Testis (tissue), 5 donors: ENCODE results near the gene WDR73. TPM values are rescaled to one million over a fixed set of nuclear protein-coding genes. Genes with fewer than 3 reads are reported as not detected.

Source experiments
- DNase-seq: peaks from one replicate; pipeline ENCODE4 v3.0.0-alpha.2; 2019
- H3K27ac ChIP-seq, 2 donors: fragments of 200-600 bp; sonication (generic); one replicate each; pipeline ENCODE4 v1.5.1; 2019
- H3K27me3 ChIP-seq: fragments of 200-600 bp; sonication (generic); one replicate; pipeline ENCODE4 v1.5.1; 2019
- H3K36me3 ChIP-seq: fragments of 200-600 bp; sonication (generic); one replicate; pipeline ENCODE4 v1.5.1; 2017; ENCODE audit warnings: low read depth; ENCODE audit errors: missing control alignments
- H3K4me1 ChIP-seq: fragments of 200-600 bp; sonication (generic); one replicate; pipeline ENCODE4 v1.5.1; 2019
- H3K4me3 ChIP-seq, 2 donors: fragments of 200-600 bp; sonication (generic); one replicate each; pipeline ENCODE4 v1.5.1; 2017 to 2019
- H3K9me3 ChIP-seq: fragments of 200-600 bp; sonication (generic); one replicate; pipeline ENCODE4 v1.5.1; 2017
- POLR2A ChIP-seq: fragments of 450-650 bp; IDR thresholded peaks from one replicate; pipeline ENCODE4 v1.6.1; 2017; ENCODE audit warnings: antibody characterized with exemption, mild to moderate bottlenecking, moderate library complexity
- WGBS, 2 donors: methylation state at CpG; one replicate each; pipeline ENCODE4 v1.1.5; 2018; 5-methylcytosine and 5-hydroxymethylcytosine counted together
- intact Hi-C: fragments of 100-400 bp; cut with DNase I; formaldehyde crosslinking; loops from one replicate; pipeline ENCODE4 v1.15.1; 2023; ENCODE audit warnings: low total_unique reads
- long read RNA-seq, 2 donors: transcript quantifications; one replicate each; lab custom pipeline, GENCODE V29; 2026
- polyA plus RNA-seq: library from polyadenylated mRNA; stranded (reverse); fragments of 350-450 nt; fragmentation: Illumina TruSeq; extraction: RNeasy Lipid Tissue Mini Kit (QIAGEN cat#74804); gene quantifications from one replicate; pipeline ENCODE4 v1.2.3, GENCODE V29; 2014; ENCODE audit warnings: low read depth, low replicate concordance; ENCODE audit not compliant: insufficient read depth
- total RNA-seq, 2 donors: library from RNA; depleted of rRNA; stranded (reverse); fragments of >200 nt; gene quantifications; one replicate each; pipeline ENCODE4 v1.2.3, GENCODE V29; 2016
- TF ChIP-seq, protein P1 (sequence below), 3 experiments: fragments of 450-650 bp in 2 of 3; fragments of 200-600 bp in 1 of 3; sonication (generic) in 1 of 3; IDR thresholded peaks; one replicate each; pipeline ENCODE4 v1.5.1; 2016 to 2019; ENCODE audit warnings: antibody characterized with exemption in 3 of 3, mild to moderate bottlenecking in 2 of 3, moderate library complexity in 1 of 3

Gene WDR73
- 10 to 100 TPM; 40.4 to 49.1 TPM for total RNA-seq
- 38.4 TPM for polyA plus RNA-seq
- long read RNA-seq, donor 1, full-length matches to known transcripts = 6 of 22 reads
- long read RNA-seq, donor 1, partial matches to known transcripts = 16 of 22 reads
- long read RNA-seq, donor 1, other reads (novel, unspliced or antisense) = 0 of 22 reads
- long read RNA-seq, donor 2, full-length matches to known transcripts = 6 of 6 reads
- long read RNA-seq, donor 2, partial matches to known transcripts = 0 of 6 reads
- long read RNA-seq, donor 2, other reads (novel, unspliced or antisense) = 0 of 6 reads

DNA sequence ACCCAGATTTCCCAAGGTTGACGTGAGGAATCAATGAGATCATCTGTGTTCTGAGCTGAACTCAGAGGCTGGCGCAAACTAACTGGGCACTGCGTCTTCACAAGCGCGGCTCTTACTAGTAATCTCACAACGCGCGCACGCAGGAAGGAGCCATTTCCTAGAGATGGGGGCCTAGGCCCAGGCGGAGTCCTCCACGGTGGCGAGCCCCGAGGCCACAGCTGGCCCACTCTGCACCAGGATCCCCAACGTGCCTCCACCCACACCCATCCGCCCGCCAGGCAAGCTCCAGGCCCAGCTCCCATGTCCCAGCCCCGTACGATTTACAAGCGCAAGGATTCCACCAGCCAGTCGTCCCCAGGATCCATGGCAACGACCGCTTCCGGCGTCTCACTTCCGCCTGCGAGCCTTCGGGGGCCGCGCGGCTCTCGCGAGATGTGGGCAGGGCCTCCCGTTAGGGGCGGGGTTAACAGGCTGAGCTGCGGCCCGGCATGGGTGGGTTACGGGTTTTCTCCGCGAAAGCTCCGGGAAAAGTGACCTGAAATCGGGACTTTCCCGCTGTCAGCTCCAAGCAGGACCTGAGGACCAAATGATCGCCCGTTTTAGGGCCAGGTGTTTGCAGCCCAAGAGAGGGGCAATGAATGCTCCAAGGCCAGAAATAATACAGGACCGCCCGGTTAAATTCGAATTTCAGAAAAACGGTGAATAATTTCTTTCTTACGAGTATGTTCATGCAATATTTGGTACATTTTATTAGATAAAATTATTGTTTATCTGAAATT is at the start of gene WDR73:
WDR73 (minus strand) TSS at position 374 of the 779 bp plus-strand sequence; CDS start at position 365, 9 bp downstream.
- Histone ChIP-seq H3K27me3 (no peaks in the 10 kb centered on the region), H3K27ac (peak within 1 kb of the TSS; percentile 64 to 90), H3K9me3 (no peaks in the 10 kb centered on the region), H3K4me1 (peaks cover 34% of the 10 kb centered on the region), H3K4me3 (peak within 1 kb of the TSS; percentile 90 to 91), H3K36me3 (no peaks in the 10 kb centered on the region)
- DNase-seq = peak; percentile 98
- TF ChIP-seq, protein P1, sequence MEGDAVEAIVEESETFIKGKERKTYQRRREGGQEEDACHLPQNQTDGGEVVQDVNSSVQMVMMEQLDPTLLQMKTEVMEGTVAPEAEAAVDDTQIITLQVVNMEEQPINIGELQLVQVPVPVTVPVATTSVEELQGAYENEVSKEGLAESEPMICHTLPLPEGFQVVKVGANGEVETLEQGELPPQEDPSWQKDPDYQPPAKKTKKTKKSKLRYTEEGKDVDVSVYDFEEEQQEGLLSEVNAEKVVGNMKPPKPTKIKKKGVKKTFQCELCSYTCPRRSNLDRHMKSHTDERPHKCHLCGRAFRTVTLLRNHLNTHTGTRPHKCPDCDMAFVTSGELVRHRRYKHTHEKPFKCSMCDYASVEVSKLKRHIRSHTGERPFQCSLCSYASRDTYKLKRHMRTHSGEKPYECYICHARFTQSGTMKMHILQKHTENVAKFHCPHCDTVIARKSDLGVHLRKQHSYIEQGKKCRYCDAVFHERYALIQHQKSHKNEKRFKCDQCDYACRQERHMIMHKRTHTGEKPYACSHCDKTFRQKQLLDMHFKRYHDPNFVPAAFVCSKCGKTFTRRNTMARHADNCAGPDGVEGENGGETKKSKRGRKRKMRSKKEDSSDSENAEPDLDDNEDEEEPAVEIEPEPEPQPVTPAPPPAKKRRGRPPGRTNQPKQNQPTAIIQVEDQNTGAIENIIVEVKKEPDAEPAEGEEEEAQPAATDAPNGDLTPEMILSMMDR (IDR thresholded peaks at IDR 0.05) = no peak
- TF ChIP-seq POLR2A = no peak
- WGBS, 2 donors = 0 to 1% methylated on average over 22 to 39 of the region's 49 CpGs
- intact Hi-C loops = no loop called here

- Histone ChIP-seq H3K36me3 (no peaks in the 10 kb centered on the region), H3K4me1 (no peaks in the 10 kb centered on the region), H3K27ac (no peak overlapping the region), H3K9me3 (no peaks in the 10 kb centered on the region), H3K4me3 (no peak overlapping the region), H3K27me3 (no peaks in the 10 kb centered on the region)
- 91 to 94% methylated on average over 5 of the region's 5 CpGs for WGBS, 2 donors
- no peak for TF ChIP-seq POLR2A
- TF ChIP-seq, protein P1 (IDR thresholded peaks at IDR 0.05) = no peak
- intact Hi-C loops = no loop called here
- DNase-seq = no peak
Observed at GRCh38 chr15:84703808-84704207, 49.7 kb upstream of the WDR73 start.

DNA sequence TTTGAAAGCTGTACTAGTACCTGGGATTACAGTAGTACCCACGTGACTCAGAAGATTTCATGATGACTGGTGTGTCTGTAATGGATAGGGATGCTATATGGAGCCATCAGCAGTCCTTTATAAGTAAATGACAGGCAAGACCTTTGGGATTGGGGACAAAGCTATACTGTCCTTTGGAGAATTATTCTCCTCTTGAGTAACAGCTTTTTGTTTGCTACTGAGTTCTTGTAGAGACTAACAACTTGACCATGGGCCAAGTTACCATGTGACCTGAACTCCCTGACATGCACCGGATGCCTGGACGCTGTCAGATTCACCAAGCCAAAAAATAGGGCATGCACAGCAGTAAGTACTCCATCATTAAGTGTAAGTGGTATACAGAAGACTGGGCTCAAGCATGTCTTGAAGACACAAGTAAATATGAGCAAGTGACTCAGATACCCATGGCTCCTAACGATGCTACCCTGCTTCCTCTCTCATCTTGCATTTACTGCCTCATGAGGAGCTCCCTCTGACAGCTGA is 48.9 kb upstream of the WDR73 start:
- TF ChIP-seq, protein P1 (IDR thresholded peaks at IDR 0.05) = no peak
- TF ChIP-seq POLR2A = no peak
- H3K27me3 ChIP-seq = no peaks in the 10 kb centered on the region
- H3K9me3 ChIP-seq = no peaks in the 10 kb centered on the region
- H3K27ac ChIP-seq = no peak overlapping the region
- H3K4me3 ChIP-seq = no peak overlapping the region
- peak; percentile 73 for DNase-seq
- no peaks in the 10 kb centered on the region for H3K36me3 ChIP-seq
- WGBS, 2 donors = 46 to 64% methylated on average over 4 of the region's 4 CpGs
- intact Hi-C loops = no loop called here
- no peaks in the 10 kb centered on the region for H3K4me1 ChIP-seq

DNA sequence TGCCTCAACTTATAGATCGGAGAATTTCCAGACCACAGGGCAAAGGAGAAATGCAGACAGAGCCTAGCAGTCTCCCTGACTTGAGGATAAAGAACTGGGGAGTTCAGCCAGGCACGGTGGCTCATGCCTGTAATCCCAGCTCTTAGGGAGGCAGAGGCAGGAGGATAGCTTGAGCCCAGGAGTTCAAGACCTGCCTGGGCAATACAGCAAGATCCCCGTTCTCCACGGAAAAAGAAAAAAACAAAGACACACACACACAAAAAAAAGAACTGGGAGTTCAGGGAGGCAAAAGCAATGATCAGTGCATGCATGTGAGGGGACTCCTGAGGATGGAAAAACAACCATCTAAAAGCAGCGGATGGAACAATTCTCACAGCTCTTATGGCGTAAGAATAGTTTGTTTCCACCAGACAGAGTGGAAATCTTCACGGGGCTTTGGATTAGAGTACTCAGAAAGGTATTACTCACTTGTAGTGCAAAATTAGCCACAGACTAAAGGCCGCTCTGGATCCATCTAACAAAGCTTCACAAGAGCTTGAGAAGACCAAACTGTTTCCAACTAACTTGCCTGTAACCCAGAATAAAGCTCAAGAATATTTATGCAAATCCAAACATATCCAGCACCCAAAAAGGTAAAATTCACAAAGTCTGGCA is 45.6 kb upstream of the WDR73 start:
- Histone ChIP-seq H3K4me3 (no peak overlapping the region), H3K36me3 (no peaks in the 10 kb centered on the region), H3K9me3 (no peaks in the 10 kb centered on the region), H3K4me1 (peaks cover 3% of the 10 kb centered on the region), H3K27me3 (no peaks in the 10 kb centered on the region), H3K27ac (no peak overlapping the region)
- no peak for DNase-seq
- WGBS, 2 donors = 86 to 89% methylated on average over 8 of the region's 8 CpGs
- intact Hi-C loops = no loop called here
- TF ChIP-seq, protein P1 (IDR thresholded peaks at IDR 0.05) = no peak
